Measurements from ENCODE around the gene RRP1B. TPM values are rescaled to one million over a fixed set of nuclear protein-coding genes. Genes with fewer than 3 reads are reported as not detected.

Gene RRP1B
- total and polyA plus RNA-seq, 8 donors: 4.0 to 23.6 (median 10.3) TPM

GRCh38 chr21:43701936-43702784 is 42.8 kb downstream of the RRP1B start:
- TF ChIP-seq CTCF (IDR thresholded peaks at IDR 0.05): no peak
- TF ChIP-seq EP300 (IDR thresholded peaks at IDR 0.05): no peak
- no peak for TF ChIP-seq POLR2AphosphoS5 (IDR thresholded peaks at IDR 0.05)
- TF ChIP-seq POLR2A (IDR thresholded peaks at IDR 0.05): no peak
- Histone ChIP-seq H3K4me3 (no peak overlapping the region), H3K4me1 (peaks cover 0 to 19% (median 16%) of the 10 kb centered on the region in 4 donors), H3K9me3 (no peaks in the 10 kb centered on the region), H3K27me3 (no peaks in the 10 kb centered on the region), H3K27ac (peak overlapping the region in 4 of 5 donors; percentile 3 to 54 (median 24)), H3K36me3 (peaks cover 0 to 2% (median under 1%) of the 10 kb centered on the region in 4 donors)
- WGBS, 5 donors: 60 to 75% (median 70%) methylated on average over 21 to 29 of the region's 29 CpGs
- intact Hi-C loops (cut with DNase I; ENCODE audit: low total_unique reads): no loop called here
- DNase-seq: no peak

- Histone ChIP-seq H3K27ac (peak overlapping the region in 4 of 5 donors; percentile 3 to 54 (median 24)), H3K27me3 (no peaks in the 10 kb centered on the region), H3K36me3 (no peaks in the 10 kb centered on the region), H3K4me3 (peak overlapping the region in 1 of 4 donors; percentile 9), H3K4me1 (peaks cover 0 to 19% (median 16%) of the 10 kb centered on the region in 4 donors), H3K9me3 (no peaks in the 10 kb centered on the region)
- 24 to 44% (median 32%) methylated on average over 11 to 12 of the region's 12 CpGs for WGBS, 5 donors
- TF ChIP-seq EP300 (IDR thresholded peaks at IDR 0.05): no peak
- TF ChIP-seq POLR2AphosphoS5 (IDR thresholded peaks at IDR 0.05): no peak
- no peak for TF ChIP-seq CTCF (IDR thresholded peaks at IDR 0.05)
- TF ChIP-seq POLR2A (IDR thresholded peaks at IDR 0.05): no peak
- no peak for DNase-seq
- intact Hi-C loops (cut with DNase I; ENCODE audit: low total_unique reads): no loop called here
Observed at GRCh38 chr21:43702785-43703034, 43.4 kb downstream of the RRP1B start.

- TF ChIP-seq POLR2AphosphoS5 (IDR thresholded peaks at IDR 0.05) (peak in 1 of 3 donors; percentile 7), CTCF (IDR thresholded peaks at IDR 0.05) (no peak)
- peak; percentile 80 to 85 for DNase-seq
- peak overlapping the region in 1 of 4 donors; percentile 9 for H3K4me3 ChIP-seq
- intact Hi-C loops (cut with DNase I; ENCODE audit: low total_unique reads): no loop called here
- 33 to 38% (median 37%) methylated on average over 28 to 29 of the region's 29 CpGs for WGBS, 5 donors
- H3K4me1 ChIP-seq: peaks cover 0 to 19% (median 16%) of the 10 kb centered on the region in 4 donors
- no peaks in the 10 kb centered on the region for H3K36me3 ChIP-seq
- H3K27ac ChIP-seq: peak overlapping the region in 4 of 5 donors; percentile 16 to 54 (median 24)
- no peaks in the 10 kb centered on the region for H3K27me3 ChIP-seq
- no peaks in the 10 kb centered on the region for H3K9me3 ChIP-seq
Observed at GRCh38 chr21:43703035-43703880, 43.9 kb downstream of the RRP1B start.

- Histone ChIP-seq H3K27me3 (no peaks in the 10 kb centered on the region), H3K4me3 (no peak overlapping the region), H3K27ac (no peak overlapping the region), H3K9me3 (no peaks in the 10 kb centered on the region), H3K4me1 (peaks cover 0 to 24% (median 13%) of the 10 kb centered on the region in 4 donors), H3K36me3 (no peaks in the 10 kb centered on the region)
- DNase-seq: no peak
- WGBS, 5 donors: 91 to 94% (median 92%) methylated on average over 9 of the region's 9 CpGs
- intact Hi-C loops (cut with DNase I; ENCODE audit: low total_unique reads): no loop called here
- TF ChIP-seq CTCF (IDR thresholded peaks at IDR 0.05) (no peak), EP300 (IDR thresholded peaks at IDR 0.05) (no peak), POLR2A (IDR thresholded peaks at IDR 0.05) (no peak), POLR2AphosphoS5 (IDR thresholded peaks at IDR 0.05) (no peak)
Observed at GRCh38 chr21:43707462-43707861, 48.1 kb downstream of the RRP1B start.

All from stomach (tissue), 9 donors.